HG03280 (cell line): ENCODE data around the gene ADAT2.

ENCODE experiments used
- ATAC-seq: cut with Tn5 transposase; IDR thresholded peaks from one replicate; pipeline ENCODE4 v1.9.1; 2021; ENCODE audit warnings: mild to moderate bottlenecking, moderate library complexity; ENCODE audit not compliant: unreplicated experiment

ADAT2 gene

GRCh38 chr6:143399176-143399575 lies 51.3 kb downstream of the ADAT2 start:
- ATAC-seq = no peak

DNA sequence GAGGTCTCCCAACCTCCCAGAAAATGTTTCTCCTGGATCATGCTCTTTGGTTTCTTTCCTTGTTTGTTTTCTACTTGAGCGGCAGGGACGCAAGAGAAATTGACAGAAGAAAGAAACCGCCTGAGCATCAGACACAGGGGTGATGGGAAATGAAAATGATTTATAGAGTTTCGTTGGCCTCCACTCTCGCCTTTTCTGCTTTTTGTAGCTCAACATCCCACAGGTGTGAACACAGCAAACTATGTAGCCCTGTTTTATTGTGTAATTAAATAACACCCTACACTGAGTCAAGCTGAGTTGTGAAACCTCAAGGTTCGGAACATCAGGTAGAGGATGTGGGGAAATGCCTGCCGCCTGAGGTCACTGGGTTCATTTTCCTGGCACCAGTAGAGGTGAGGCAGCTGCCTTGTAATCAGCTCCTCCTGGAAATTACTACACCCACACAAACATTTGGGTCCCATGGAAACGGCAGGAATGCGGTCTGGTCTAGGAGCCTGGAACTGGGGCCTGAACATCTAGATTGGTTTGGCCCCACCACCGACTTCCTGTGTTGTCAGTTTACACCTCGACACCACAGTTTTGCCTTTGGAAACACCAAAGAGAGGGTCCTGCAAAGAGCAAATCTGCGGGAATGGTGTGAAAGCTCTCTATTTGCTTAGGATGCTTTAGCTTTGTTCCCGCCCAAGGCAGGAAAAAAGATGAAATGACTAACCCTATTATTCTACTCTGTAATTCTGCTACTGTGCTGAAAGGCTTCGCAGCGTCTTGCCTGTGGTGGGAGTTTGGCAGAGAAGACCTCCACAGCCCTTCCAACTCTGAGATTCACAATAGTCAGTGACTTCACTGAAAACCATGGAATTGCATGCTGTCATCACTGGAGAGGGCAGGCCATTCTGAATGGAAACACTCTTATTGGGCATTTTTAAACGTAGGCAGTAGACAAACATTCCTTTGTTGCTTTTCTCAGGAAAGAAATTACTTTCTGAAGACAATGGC lies 53.0 kb downstream of the ADAT2 start:
- ATAC-seq = no peak

DNA sequence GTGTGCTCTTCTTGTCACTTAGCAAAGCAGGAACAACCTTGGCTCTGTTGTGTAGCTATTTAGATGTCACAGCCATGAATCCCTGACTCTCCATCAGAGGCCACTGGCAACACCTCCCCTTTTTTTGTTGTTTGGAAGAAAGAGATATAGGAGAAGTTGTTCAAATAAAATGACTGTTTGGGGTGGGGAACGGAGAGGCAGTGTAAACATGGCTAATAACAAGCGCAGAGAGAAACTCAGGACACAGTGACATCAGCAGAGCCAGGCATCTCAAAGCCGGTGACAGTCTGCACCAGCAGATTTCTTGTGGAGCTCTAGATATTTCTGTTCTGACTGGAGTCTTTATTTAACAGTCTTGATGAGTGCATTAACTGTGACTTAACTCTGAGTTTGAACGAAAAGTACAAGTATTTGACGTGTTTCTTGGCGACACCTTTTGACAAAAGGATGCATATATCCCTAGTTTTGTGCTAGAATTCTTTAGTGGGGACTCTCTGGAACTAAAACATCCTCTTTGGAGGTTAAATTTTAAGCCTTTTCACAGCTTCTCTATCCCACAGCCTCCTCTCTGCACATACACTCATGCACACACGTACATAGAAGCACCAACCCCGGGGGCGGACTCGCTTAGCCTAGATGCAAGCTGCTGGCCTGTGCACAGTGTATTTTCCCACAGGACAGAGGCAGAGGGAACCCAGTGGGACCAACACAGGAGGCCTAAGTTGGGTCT lies 53.8 kb downstream of the ADAT2 start:
- ATAC-seq = no peak

GRCh38 chr6:143395699-143396098 lies 54.8 kb downstream of the ADAT2 start:
- ATAC-seq = no peak

GRCh38 chr6:143394389-143394788 lies 56.1 kb downstream of the ADAT2 start:
- ATAC-seq = no peak

GRCh38 chr6:143390278-143390677 lies 60.2 kb downstream of the ADAT2 start:
- no peak for ATAC-seq

DNA sequence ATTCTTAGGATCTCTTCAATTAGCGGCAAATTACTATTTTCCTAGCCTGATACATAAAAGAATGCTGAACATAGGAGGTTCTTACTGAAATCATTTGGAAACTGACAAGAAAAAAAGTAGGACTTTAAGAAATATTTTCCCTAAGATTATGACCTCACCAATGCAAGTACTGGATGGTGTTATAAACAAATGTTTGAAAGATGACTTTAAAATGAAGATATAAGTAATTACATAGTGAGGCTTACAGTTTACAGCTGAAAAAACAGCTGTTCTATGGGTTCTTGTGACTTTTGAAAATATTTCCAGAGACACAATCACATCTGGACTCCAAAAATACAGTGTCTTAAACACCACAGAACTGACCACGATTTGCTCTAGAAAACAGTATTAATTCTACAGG lies 64.9 kb downstream of the ADAT2 start:
- ATAC-seq = no peak

DNA sequence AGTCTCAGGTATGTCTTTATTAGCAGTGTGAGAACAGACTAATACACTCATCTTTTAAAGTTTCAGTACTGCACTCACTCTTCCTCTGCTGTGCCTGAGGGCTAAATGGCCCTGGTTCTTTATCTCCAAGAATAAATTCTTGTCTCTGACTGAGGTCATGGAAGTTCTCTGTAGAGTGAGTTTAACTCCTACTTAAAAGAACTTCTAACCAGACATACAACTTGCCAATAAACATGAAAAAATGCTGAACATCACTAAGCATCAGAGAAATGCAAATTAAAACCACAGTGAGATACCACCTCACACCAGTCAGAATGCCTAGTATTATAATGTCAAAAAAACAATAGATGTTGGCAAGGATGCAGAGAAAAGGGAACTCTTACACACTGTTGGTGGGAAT lies 73.6 kb downstream of the ADAT2 start:
- ATAC-seq = no peak

DNA sequence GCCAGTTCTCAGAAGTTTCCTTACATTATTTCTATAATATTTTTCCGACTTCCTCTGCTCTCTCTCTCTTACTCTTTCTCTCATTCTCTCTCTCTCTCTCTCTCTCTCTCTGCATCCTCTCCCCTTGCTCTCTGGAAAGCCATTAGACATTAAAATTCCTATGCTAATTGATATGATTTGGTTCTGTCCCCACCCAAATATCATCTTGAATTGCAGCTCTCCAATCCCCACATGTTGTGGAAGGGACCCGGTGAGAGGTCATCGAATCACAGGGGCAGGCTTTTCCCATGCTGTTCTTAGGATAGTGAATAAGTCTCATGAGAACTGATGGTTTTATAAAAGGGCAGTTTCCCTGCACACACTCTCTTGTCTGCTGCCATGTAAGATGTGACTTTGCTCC lies 74.1 kb downstream of the ADAT2 start:
- no peak for ATAC-seq

- no peak for ATAC-seq
These were observed 75.4 kb downstream of the ADAT2 start for GRCh38 chr6:143375022-143375585.

DNA sequence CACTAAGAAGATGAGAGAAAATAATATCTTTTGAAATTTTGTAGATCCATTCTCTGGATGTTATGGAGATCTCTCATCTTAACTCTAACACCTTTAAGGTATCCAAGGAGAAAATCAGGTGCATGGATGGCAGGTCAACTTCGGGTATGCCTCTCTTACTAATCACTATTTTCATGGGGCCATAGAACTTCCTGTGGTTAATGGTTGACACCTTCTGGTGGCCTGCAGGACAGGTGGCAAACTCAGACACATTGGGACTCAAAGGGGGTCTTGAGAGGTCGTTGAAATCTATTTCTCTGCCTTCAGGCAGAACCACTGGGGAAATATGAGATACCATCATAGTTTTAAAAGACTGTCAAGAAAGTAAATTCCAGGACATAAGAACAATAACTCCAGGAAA lies 76.5 kb downstream of the ADAT2 start:
- no peak for ATAC-seq
